Peyer's patch (tissue), 4 donors: ENCODE results near the gene SDHA.

Source experiments
- CTCF ChIP-seq, 6 experiments: fragments of 450-650 bp in 4 of 6; fragments of 200-600 bp in 2 of 6; sonication (generic) in 1 of 6; IDR thresholded peaks; one replicate each; pipeline ENCODE4 v1.5.1; 2017 to 2019; ENCODE audit warnings: antibody characterized with exemption in 6 of 6, mild to moderate bottlenecking in 3 of 6, moderate library complexity in 1 of 6
- POLR2A ChIP-seq, 2 donors: fragments of 450-650 bp; IDR thresholded peaks; one replicate each; pipeline ENCODE4 v1.5.1; 2017; ENCODE audit warnings: antibody characterized with exemption in 2 of 2, mild to moderate bottlenecking in 2 of 2, moderate library complexity in 2 of 2

GRCh38 chr5:187042-187431 is 31.1 kb upstream of the SDHA start:
- TF ChIP-seq POLR2A (IDR thresholded peaks at IDR 0.05) = no peak
- TF ChIP-seq CTCF (IDR thresholded peaks at IDR 0.05) = no peak
